ENCODE results near the gene BOD1.

Gene BOD1

DNA sequence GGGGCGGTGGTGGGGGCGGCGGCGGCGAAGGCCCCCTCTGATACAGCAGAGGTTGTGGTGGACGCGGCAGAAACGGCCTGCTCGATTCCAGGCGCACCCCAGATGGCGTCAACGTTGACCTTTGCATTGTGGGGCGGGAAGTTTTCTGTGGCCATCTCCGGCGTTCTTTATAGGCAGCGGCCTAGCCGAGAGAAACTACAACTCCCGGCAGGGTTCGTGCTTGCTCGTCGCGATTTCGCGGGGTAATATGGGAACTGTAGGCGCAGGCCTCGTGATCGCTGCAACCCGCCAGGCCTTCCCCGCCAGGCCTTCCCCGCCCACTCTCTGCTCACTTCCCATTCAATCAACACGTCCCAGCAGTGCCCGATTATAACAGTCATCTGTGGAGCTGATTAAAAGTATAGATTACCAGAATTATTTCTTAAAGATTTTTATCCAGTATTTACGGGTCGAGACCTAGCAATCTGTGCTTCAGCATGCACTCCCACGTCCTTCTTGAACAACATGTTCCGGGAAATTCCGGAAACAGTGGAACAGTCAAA is at the start of gene BOD1:
Gene BOD1, minus strand, starts transcription at position 74 of the 542 bp plus-strand sequence. CDS start 214 bp downstream, outside the sequence.
- in situ Hi-C loops (cut with MboI; ENCODE audit: low sequenced_read_pairs), result loop anchor here (25.0 kb wide), 1 partner anchor 696 kb away; no protein-coding TSS in a partner anchor

DNA sequence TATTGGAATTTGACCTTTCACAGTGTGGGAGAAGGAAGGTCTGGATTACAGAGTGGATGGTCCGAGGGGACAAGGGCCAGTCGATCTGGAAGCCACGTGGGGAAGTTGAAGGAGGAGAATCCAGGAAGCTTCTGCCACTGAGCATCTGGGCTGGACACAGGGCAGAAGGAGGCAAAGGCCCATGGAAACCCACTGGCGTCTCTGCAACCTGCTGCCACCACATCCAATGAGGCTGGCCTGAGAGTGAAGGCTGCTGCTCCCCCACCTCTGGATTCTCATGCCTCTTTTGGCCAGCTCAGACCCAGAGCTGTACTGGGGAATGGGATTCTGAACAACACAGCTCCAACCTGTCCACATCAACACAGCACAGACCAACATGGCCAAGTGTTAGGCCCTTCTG is 48.9 kb upstream of the BOD1 start:
- in situ Hi-C loops (cut with MboI; ENCODE audit: low sequenced_read_pairs), result no loop called here

DNA sequence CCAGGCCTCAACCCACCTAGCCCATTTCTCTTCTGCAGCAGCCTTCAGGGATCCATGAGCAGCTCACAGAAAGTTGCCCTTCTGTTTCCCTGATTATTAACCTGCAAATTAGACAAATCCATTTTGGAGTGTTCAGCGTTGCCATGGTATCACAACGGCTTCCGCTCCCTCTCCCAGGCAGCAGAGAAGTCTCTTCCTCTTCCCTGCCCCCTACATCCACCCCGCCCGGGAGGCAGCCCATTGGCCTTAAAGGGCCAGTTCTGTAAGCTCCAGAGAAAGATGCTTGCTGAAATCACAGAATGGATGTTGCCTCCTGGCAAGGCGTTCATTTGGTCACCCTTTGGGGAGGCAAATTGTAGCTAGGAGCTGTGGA is 47.7 kb upstream of the BOD1 start:
- in situ Hi-C loops (cut with MboI; ENCODE audit: low sequenced_read_pairs), result no loop called here

DNA sequence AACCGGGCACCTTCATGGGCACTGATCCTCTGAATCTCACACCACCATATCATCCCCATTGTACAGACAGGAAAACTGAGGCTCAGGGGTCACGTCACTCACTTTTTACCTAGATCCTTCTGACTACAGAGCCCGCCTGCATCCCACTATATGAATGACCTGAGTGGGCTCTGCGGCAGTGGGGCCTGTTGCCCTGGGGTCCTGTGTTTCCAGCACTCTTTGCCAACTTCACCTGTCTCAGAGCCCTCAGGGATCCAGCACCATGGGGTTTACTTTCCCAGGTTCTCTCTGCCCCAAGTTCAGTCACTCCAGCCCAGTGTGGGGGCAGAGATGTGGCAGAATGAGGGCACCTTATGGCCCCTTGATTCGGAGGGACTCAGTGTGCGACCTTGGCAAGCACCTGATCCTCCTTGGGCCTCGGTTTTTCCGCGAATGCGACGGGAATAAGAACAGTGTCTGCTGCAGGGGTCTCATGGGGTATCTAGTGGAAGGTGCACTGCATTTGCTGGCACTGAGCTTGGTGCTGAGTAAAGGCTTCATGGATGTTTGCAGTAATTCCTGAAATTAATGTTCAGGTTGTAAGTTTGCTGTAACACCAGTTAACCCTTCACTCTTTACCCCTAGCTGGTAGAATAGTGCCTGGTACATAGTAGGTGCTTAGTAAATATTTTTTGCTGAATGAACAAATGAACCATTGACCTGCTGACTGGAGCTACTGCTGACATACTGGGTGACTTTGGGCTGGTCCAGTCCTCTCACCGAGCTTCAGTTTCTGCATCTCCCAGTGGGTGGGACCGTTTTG is 47.1 kb upstream of the BOD1 start:
- in situ Hi-C loops (cut with MboI; ENCODE audit: low sequenced_read_pairs), result no loop called here

DNA sequence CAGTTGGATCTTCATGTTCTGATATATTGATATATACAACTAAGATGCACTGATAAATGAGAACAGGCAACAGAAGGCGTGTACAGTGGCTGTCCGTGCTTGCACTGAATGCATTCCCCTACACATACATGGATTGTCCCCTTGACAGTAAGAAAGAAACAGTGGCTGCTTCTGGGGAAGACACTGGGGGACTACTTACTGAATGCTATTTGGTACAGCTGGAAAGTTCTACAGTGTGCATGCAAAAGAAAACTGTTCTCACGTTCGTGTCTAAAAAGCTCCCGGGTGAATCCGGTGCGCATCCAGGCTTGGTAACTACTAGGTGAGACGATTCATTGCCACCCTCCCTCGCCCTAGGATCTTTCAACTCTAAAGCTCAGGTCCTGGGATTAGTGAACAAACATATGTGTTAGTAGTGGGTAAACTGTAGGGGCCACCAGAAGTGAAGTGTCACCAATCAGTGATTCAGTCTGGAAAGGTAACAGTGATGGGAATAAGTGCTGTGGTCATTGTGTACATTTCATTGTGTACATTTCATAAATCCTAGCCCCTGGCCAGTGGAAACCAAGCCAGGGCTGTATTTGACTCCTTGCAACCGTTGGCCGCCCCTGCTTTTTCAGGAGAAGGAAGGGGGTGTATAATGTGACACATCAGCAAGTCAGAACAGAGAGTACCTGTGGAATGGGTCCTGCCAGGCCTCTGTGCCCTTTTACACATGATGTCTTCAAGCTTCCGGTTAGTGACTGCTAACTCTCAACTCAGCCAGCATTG is 46.3 kb upstream of the BOD1 start:
- in situ Hi-C loops (cut with MboI; ENCODE audit: low sequenced_read_pairs), result no loop called here

DNA sequence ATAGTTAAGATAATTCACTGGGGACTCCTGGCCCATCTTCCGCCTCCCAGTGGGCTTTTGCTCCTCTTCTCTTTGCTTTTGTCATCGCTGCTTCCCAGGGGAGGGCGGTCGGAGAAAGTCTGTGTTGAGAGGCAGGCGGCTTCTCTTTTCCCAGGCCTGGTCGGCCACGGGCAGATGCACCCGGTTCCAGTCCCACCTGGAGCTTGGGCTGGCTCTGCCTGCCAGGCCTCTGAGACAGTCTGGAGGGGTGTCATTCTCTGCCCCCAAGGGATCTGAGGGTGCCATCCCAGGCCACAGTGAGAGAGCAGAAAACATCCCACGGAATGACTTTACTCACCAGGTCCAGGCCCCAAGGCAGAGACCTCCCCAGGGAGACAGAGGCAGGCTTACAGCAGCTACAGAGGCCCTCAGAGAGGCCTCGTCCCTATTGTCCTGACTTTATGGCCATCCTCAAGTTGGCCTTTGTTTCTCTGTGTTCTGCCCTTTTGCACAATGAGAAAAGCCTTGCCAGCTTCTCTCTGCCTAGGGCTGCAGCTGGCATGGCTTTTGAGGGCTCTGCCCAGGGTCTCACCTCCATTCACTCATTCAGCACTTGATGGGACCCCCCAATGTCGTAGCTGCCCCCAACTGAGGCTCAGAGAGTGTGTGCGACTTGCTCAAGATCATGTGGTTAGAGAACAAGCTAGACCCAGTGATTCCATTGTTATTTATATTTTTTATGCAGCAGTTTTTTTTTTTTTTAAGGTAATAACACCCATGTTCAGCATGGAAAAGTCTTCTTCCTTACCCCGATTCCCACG is 44.2 kb upstream of the BOD1 start:
- in situ Hi-C loops (cut with MboI; ENCODE audit: low sequenced_read_pairs), result no loop called here

DNA sequence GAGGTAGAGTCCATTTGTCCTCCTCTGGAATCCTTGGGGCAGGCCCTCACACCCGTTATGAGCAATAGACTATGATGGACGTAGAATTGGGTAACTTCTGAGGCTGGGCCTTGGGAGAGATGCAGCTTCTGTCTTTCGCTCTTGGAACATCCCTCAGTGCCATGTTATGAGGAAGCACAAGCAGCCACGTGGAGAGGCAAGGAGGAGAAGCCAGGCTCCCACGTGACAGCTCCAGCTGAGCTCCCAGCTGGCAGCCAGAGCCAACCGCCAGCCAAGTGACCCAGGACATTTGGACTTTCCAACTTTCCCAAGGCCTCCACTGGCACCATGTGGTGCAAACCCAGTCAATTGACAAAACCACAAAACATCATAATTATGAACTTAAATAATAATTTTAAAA is 43.0 kb upstream of the BOD1 start:
- in situ Hi-C loops (cut with MboI; ENCODE audit: low sequenced_read_pairs), result no loop called here

DNA sequence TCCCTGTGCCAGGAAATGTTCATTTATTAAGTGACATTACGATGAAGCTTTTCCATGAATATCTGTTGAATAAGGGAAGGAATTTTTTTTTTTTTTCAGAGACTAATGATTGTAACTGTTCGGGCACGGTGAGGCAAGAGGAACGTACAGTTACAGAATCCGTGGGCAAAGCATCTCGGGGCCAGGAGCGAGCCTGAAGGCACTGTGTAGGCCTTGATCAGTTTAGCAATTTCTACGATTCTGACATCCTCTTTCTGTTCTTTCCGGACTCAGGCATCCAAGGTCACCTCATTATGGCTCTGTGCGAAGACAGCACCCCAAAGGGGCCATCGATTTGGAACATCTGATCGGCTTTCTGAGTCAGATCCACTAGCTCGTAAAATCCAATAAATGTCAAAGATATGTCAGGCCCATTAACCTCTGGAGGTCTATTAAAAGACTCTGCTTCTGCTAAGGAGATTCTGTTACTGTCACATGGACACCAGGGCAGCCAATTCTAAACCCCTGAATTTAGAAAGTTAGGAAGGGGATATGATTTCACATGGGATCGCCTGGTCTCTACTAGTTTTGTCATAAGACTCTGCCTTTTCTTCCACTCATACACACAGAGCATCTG is 41.4 kb upstream of the BOD1 start:
- in situ Hi-C loops (cut with MboI; ENCODE audit: low sequenced_read_pairs), result no loop called here

DNA sequence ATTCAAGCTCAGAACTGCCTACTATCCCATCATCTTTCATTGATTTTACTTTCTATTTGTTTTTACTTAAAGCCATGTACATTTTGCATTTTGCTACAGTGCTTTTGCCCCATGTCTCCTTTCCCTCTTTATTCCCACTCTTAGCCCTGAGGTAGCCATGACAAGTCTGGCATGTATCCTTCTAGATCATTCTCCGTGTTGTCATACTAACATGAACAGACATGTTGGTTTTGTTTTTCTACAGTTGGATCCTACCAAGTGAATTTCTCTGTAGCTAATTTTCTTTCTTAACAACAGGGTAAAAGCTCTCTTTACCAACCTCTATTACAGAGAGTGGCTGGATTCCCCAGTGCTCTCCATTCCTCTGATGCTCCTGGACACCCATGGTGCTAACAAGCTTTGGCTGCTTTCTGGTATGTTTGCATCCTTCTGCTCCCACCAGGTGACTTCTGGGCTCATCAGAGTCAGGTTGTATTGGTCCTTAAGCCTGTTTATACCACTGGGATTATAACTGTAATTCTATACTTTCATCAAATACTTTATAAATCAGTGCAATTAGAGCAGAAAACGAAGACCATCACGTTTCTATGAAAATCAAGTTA is 38.8 kb upstream of the BOD1 start:
- in situ Hi-C loops (cut with MboI; ENCODE audit: low sequenced_read_pairs), result no loop called here

DNA sequence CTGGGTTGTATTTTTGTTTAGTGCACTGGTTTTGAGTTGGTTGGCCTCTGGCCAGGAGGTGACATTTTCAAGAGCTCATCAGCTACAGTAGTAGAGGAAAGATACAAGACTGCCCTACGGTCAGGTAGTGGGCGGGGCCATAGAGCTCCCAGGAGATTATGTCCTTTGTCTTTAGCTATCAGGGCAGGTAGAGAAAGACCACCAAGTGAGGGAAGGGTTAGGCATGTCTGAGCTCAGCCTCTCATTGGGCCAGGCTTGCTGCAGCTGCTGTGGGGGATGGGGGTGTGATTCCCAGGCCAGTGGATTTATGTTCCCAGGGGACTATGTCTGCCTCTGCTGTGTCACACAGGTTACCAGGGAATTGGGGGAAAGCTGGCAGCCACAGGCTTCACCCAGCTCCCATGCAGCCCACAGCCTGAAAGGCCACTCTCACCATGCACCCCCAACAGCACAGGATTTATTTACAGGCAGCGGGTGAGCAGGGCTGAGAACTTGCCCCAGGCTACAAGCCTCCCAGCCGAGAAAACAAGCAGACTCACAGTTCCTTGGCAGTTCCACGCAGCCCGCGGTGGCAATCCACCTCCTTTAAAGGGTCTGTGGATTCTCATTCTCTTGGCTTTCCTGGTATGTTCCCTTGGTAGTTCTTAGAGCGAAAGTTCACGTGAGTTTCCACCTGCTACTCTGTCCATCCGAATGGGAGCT is 37.5 kb upstream of the BOD1 start:
- in situ Hi-C loops (cut with MboI; ENCODE audit: low sequenced_read_pairs), result no loop called here

DNA sequence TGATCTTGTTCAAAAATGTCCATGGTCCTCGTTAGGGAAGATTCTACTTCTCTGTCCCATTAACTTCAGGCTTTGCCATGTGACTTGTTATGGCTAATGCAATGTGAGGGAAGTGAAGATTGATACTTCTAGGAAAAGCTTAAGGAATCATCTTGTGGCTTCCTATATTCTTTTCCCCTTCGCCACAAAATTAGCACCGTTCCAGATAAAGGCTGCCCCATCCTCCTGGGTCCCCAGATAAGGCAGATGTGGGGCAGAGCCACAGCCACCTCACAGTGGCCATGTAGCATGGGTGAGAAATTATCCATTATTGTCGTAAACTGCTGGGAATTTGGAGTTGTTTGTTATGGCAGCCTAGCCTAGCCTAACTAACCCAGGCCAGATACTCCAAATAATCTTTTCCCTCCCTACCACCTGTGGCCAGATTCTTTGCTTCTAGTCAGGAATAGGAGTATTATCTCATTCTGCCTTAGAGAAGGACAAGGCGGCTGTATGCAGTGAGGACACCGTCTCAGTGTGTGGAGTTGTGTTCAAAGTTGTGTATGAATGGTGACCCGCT is 31.9 kb upstream of the BOD1 start:
- in situ Hi-C loops (cut with MboI; ENCODE audit: low sequenced_read_pairs), result no loop called here

DNA sequence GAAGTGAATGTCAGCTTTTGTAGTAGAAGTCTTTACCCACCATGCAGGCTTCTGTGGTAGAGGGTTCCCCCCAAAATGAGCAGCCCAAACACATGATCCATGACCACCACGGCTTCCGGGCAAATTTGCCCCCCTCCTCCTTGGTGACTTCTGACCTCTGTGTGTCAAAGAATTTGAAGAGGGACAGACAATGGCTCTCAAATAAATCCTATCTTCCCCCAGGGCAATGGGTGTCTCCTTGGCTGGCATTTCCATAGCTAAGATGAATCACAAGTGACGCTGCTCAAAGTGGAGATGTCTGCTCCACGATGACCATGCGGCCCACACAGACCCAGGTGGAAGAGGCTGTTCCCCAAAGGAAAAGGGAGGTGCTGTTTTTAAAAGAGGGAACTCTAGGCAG is 30.2 kb upstream of the BOD1 start:
- in situ Hi-C loops (cut with MboI; ENCODE audit: low sequenced_read_pairs), result no loop called here

DNA sequence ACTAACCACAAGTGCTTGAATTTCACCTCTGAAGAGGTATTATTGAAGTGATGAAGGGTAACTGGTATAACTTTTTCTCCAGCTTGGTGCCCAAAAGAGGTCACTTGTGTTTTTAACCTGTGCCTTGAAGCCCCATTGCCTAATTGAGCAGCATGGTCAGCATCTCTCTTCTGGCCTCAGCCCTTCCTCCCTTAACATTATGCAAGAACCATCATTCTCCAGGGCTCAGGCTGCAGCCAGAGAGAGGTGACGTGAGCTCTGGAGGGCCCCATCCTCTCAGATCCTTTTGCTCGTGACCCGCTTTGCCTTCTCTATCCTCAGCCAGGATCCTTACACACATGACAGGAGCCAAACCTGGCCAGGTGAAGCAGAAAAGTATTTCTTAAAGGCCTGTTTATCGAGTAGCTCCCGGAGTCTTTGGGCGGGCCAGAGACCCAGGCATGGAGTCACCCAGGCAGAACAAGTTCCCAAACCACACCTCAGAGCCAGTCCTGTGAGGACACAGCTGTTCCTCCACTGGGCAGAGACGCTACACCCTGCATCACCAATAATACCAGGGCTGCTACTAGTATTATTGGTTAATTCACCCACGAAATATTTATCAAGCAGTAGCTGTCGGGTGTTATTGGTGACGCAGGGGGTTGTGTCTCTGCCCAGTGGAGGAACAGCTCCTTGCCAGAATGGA is 29.6 kb upstream of the BOD1 start:
- in situ Hi-C loops (cut with MboI; ENCODE audit: low sequenced_read_pairs), result no loop called here

DNA sequence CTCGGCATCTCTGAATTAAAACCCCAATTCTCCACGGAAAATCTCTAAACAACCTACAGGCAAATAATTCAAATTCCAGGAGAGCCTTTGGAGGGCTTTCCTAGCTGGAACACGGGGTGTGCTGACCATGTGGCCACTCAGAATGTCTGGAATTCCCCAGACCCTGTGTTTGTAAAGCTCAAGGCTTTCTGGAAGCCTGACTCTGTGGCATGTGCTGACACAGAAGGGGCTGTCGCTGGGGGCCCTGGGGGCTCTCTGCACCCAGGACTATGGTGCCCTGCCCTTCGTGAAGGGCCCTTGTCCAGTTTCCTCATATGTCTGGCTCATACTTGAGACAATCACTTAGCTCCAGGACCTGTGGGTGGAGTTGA is 29.0 kb upstream of the BOD1 start:
- in situ Hi-C loops (cut with MboI; ENCODE audit: low sequenced_read_pairs), result no loop called here

DNA sequence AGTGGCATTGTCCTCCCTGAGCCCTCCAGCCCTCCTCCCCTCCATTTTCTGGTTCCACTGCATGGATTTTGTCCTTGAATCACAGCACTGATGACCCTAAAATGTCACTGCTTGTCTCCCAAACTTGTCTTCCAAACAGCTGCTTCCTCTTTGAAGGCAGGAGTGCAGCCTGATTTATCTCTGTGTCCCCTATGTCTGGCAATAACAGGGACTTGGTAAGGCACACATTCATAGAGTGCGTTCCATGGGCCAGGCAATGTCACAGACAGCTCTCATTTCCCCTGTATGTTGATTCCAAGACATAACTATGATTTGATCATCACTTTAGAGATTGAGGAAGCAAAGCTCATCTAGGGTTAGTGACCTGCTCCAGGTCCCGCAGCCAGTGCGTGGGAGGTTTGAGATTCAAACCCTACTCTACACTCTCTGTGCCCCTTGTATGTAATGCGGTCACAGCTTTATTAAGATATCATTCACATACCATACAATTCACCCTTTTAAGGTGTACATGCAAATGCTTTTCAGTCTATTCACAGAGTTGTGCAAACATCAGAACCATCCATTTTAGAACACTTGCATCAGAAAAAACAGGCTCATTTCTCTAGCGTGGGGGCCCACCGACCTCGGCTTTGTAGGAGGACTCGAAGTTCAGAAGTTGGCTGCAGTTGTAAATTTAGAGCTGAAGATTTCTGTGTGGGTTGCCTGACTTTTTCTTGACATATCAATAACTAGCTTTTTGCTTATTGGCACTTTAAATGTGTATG is 28.4 kb upstream of the BOD1 start:
- in situ Hi-C loops (cut with MboI; ENCODE audit: low sequenced_read_pairs), result no loop called here

DNA sequence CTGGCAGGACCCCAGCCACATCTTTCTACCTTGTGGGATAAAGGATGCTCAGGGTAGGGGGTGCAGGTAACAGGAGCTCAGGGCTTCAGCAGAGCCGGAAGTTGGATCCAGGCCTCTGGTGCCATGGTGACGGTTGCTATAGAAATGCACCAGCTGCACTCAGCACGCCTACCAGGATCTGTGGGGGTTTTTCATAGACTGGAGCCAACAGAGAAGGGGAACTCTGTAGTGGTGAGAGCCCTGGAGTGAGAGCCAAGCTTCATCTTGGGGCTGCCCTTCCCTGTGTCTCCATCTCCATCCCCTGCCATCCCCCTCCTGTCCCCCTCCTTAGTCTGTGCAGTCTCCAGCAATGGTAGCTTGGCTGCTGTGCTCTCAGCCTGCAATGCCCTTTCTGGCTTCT is 27.5 kb upstream of the BOD1 start:
- in situ Hi-C loops (cut with MboI; ENCODE audit: low sequenced_read_pairs), result no loop called here

DNA sequence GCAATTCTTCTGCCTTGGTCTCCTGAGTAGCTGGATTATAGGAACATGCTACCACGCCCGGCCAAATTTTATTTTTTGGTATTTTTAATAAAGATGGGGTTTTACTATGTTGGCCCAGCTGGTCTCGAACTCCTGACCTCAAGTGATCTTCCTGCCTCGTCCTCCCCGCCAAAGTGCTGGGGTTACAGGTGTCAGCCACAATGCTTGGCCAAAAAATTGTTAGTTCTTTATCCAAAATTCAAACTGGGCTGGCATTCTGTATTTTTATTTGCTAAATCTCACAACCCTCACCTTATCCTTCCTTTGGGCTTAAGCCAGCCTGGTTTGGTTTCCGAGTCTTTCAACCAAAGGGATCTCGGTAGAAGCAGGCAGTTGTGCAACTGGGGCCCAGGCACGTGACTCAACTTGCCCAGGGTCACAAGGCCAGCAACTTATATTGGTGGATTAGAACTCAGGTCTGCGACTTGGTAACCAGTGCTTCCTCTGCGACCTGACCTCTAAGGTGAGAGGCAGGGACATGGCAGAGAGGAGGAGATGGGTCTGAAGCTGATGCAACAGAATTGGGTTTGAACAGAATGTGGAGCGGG is 26.5 kb upstream of the BOD1 start:
- in situ Hi-C loops (cut with MboI; ENCODE audit: low sequenced_read_pairs), result no loop called here
